ENCODE measurements around the gene ACBD5.
"Not testable (repeated sequence)": the region's sequence is repeated elsewhere in the genome, so short reads cannot be mapped to it uniquely, and the experiment has no call there.

Gene ACBD5

GRCh38 chr10:27241010-27241651 is 534 bp upstream of the ACBD5 start:
- DNase-seq, result no peak

DNA sequence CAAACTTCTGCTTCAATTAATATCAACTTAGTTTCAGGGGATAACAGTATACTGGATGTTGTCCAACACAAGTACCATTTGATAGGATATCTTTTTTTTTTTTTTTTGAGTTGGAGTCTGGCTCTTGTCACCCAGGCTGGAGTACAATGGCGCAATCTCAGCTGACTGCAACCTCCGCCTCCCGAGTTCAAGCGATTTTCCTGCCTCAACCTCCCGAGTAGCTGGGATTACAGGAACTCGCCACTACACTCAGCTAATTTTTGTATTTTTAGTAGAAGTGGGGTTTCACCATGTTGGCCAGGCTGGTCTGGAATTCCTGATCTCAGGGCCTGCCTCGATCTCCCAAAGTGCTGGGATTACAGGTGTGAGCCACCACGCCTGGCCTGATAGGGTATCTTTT is 3.1 kb downstream of the ACBD5 start:
- not testable (repeated sequence) for DNase-seq

DNA sequence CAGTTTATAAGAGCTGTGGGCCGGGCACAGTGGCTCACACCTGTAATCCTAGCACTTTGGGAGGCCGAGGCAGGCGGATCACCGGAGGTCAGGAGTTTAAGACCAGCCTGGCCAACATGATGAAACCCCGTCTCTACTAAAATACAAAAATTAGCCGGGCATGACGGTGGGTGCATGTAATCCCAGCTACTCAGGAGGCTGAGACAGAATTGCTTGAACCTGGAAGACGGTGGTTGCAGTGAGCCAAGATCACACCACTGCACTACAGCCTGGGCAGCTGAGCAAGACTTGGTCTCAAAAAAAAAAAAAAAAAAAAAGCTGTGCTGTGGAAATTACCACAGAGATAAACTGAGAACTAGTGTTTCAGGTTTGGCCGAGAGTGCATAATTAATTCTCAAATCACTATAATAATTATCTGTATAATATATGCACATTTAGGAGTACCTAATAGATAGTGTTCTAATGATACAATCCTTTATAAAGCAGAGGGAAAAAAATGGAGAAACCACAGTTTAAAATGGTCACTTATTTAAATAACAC is 3.9 kb downstream of the ACBD5 start:
- not testable (repeated sequence) for DNase-seq

GRCh38 chr10:27235706-27236105 is 4.9 kb downstream of the ACBD5 start:
- no peak for DNase-seq

DNA sequence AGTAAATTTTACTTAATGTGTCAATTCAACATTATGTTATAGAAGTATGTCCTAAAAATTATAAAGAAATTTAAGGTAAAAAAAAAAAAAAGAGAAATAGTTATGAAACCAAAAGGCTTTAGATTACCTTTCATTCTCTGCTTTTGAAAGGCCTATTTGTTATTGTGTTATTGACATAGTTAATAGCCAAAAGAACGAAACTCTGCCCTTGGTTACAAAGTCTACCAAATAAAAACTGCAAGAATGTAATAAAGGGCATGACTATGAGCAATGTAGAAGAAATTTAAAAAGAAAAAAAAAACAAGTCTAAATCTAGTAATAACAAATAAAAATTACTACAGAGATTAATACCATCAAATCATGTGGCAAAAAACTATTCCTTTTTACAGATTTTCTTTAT is 10.6 kb downstream of the ACBD5 start:
- no peak for DNase-seq

- no peak for DNase-seq
Measured at GRCh38 chr10:27225642-27226257, 14.8 kb downstream of the ACBD5 start.

- no peak for DNase-seq
Measured at GRCh38 chr10:27225011-27225590, 15.5 kb downstream of the ACBD5 start.

GRCh38 chr10:27223964-27224363 is 16.6 kb downstream of the ACBD5 start:
- peak; percentile 17 for DNase-seq

DNA sequence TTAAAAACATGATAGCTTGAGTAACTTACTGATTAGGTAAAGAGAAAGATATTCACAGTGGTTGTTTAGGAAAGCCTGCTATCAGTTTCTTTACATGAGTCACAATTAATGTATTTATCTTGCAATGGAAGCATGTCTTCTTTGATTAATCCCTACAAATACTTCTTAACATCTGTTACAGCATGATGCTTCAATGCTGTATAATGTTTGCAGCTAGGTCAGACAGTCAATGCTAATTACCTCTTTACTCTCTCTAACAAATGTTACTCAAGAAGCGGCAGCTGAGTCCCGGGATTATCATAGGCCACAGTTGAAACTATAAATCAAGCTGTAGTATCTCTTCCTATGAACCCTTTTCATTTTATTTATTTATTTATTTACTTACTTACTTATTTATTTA is 33.2 kb downstream of the ACBD5 start:
- no peak for DNase-seq

DNA sequence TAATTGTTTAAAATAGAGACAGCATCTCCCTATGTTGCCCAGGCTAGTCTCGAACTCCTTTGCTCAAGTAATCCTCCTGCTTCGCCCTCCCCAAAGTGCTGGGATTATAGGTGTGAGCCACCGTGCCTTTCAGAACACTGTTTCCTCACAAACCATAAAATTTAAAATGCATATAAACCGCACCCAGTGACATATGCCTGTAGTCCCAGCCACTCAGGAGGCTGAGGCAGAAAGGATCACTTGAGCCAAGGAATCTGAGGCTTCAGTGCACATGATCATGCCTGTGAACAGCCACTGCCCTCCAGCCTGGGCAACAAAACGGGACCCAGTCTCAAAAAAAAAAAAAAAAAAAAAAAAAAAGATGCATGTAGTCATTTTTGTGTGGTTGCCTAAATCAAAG is 36.8 kb downstream of the ACBD5 start:
- no peak for DNase-seq

GRCh38 chr10:27197980-27198620 is 42.5 kb downstream of the ACBD5 start:
- DNase-seq, result no peak

- DNase-seq, result no peak
Measured at GRCh38 chr10:27192284-27192683, 48.3 kb downstream of the ACBD5 start.

DNA sequence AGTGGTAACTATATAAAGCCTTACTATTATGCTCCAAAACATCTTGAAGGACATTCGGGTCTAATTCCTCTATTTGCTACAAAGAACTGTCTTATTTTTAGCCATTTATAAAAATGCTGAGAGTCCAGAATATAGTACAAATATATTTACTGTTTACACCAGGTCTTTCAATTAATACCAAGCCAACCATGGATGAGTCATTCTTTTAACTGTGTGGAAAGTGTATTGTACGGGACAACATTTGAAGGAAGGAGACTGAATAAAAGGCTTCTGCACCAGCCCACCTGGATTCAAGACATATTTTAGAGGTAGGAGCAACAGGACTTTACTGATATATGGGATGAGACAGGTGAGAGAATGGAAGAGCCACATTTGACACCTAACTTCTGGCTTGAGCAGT is 50.1 kb downstream of the ACBD5 start:
- no peak for DNase-seq

DNA sequence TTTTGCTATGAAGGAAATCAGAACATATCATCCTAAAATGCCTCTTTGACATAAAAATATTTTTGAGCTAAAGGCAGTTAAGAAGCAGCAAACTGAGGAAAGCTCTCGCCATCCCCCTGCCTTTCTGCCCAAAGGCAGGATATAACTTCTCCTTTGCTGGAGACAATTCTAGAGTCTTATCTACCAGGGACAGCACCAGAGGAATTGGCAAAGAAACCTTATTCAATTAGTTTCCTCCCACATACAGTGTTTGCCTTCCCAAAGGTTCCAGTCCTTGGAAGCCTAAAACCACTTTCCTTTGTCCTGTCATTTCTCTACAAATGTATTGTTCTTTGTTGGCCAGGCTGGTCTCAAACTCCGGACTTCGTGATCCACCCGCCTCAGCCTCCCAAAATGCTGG is 51.7 kb downstream of the ACBD5 start:
- no peak for DNase-seq

- no peak for DNase-seq
Measured at GRCh38 chr10:27188259-27188658, 52.3 kb downstream of the ACBD5 start.

DNA sequence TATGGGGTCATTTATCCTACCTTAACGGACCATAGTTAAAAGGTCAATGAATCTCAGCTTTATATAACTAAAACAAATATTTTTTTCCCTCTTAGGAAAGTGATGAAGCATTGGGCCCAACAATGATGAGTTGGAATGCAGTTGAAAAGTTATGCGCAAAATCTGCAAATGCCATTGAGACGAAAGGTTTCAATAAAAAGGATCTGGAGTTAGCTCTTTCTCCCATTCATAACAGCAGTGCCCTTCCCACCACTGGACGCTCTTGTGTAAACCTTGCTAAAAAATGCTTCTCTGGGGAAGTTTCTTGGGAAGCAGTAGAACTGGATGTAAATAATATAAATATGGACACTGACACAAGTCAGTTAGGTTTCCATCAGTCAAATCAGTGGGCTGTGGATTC is 70.7 kb downstream of the ACBD5 start:
- no peak for DNase-seq

- DNase-seq, result no peak
Measured at GRCh38 chr10:27158421-27158820, 82.2 kb downstream of the ACBD5 start.

- DNase-seq, result no peak
Measured at GRCh38 chr10:27157150-27157549, 83.4 kb downstream of the ACBD5 start.

- not testable (repeated sequence) for DNase-seq
Measured at GRCh38 chr10:27156566-27156965, 84.0 kb downstream of the ACBD5 start.

GRCh38 chr10:27155066-27155754 is 85.4 kb downstream of the ACBD5 start, which contains the start of gene MASTL:
Gene MASTL (plus strand): TSS chr10:27155352. CDS start chr10:27155427, 75 bp downstream.
- peak; percentile 93 for DNase-seq

- no peak for DNase-seq
Measured at GRCh38 chr10:27153845-27154193, 86.8 kb downstream of the ACBD5 start.

DNA sequence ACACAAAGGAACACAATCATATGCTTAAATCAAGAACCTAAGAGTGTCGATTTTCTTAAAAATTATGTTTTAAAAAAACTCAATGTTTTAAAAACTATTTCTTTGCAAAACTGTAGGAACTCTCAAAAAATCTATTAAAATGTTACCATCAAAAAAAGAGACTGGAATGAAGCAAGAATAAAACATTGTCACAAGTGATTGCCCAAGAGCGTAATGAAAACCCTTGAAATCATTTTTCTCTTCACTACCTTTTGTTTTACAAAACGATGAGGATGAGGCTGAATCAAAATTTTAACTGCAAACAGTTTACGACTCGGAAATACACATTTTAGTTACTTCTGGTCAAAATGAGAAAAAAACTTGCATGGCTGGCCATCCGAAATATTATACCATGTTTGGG is 87.3 kb downstream of the ACBD5 start:
- DNase-seq, result no peak

DNA sequence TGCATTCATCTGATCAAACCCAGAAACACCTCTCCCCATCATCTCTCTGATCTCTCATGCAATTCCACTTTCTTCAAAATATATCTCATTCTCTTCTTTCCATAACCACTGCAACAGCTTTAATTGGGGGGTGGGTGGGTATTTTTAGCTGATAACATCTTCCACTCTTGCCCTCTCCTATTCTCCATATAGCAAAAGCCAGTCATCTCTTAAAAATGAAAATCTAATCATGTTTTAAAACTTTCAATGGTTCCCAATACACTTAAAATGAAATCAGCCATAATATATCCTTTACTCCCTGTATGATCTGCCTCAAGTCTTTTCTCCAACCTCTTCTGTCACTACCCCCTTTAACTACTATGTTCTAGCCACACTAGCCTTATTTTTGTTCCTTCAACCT is 87.9 kb downstream of the ACBD5 start:
- DNase-seq, result no peak

All from activated CD4-positive, alpha-beta T cell treated with anti-CD3 and anti-CD28 coated beads for 1 hour (primary cell).